ENCODE data around the gene ZGLP1.

DNA sequence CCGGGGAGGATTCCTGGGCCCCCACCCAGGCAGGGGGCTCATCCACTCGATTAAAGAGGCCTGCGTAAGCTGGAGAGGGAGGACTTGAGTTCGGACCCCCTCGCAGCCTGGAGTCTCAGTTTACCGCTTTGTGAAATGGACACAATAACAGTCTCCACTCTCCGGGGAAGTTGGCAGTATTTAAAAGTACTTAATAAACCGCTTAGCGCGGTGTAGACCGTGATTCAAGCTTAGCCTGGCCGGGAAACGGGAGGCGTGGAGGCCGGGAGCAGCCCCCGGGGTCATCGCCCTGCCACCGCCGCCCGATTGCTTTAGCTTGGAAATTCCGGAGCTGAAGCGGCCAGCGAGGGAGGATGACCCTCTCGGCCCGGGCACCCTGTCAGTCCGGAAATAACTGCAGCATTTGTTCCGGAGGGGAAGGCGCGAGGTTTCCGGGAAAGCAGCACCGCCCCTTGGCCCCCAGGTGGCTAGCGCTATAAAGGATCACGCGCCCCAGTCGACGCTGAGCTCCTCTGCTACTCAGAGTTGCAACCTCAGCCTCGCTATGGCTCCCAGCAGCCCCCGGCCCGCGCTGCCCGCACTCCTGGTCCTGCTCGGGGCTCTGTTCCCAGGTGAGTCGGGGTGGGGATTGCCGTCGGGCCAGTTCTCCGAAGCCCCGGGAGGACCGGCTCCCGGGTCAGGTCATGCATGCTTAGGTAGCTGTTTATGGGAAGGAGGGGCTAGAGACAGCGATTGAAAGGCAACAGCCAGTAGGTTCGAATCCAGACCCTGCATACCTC lies 38.8 kb downstream of the ZGLP1 start, which contains the start of gene ICAM1:
- TF ChIP-seq POLR2AphosphoS5 (IDR thresholded peaks at IDR 0.05; ENCODE audit: low read depth, low read length) (no peak), TAF1 (IDR thresholded peaks at IDR 0.05; ENCODE audit: borderline replicate concordance, insufficient read depth, low read length) (0 out of 2 replicates have a peak, but pooled peaks have one; percentile 20)
